Lower leg skin (tissue), 4 donors: ENCODE data around the gene SRPRB. TPM values are rescaled to one million over a fixed set of nuclear protein-coding genes. Genes with fewer than 3 reads are reported as not detected.

Experiments used
- DNase-seq, 2 donors: peaks; one replicate each; pipeline ENCODE4 v3.0.0-alpha.2; 2019; ENCODE audit warnings: low spot score in 2 of 2
- H3K4me3 ChIP-seq: fragments of 200-600 bp; sonication (generic); 2 replicates; pipeline ENCODE4 v1.5.1; 2017; ENCODE audit warnings: mild to moderate bottlenecking, low read depth; ENCODE audit not compliant: poor library complexity, severe bottlenecking
- POLR2A ChIP-seq, 2 donors: fragments of 450-650 bp; IDR thresholded peaks; one replicate each; pipeline ENCODE4 v1.6.1; 2016 to 2017; ENCODE audit warnings: antibody characterized with exemption in 2 of 2, mild to moderate bottlenecking in 1 of 2, moderate library complexity in 1 of 2
- WGBS, 2 donors: methylation state at CpG; one replicate each; pipeline ENCODE4 v1.1.5; 2018; 5-methylcytosine and 5-hydroxymethylcytosine counted together
- intact Hi-C: fragments of 100-400 bp; cut with DNase I; formaldehyde crosslinking; loops from one replicate; pipeline ENCODE4 v1.15.0; 2023; ENCODE audit warnings: low total_unique reads
- total RNA-seq, 4 donors: library from RNA; depleted of rRNA; stranded (reverse); fragments of >200 nt; gene quantifications; one replicate each; pipeline ENCODE4 v1.1.0, GENCODE V29; 2016
- TF ChIP-seq, protein P1 (sequence below), 3 donors: fragments of 450-650 bp; IDR thresholded peaks; one replicate each; pipeline ENCODE4 v1.5.1; 2016; ENCODE audit warnings: antibody characterized with exemption in 3 of 3, mild to moderate bottlenecking in 3 of 3, moderate library complexity in 2 of 3

Gene SRPRB, protein sequence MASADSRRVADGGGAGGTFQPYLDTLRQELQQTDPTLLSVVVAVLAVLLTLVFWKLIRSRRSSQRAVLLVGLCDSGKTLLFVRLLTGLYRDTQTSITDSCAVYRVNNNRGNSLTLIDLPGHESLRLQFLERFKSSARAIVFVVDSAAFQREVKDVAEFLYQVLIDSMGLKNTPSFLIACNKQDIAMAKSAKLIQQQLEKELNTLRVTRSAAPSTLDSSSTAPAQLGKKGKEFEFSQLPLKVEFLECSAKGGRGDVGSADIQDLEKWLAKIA
- 10 to 100 TPM; 20.0 to 25.6 (median 20.7) TPM for total RNA-seq

DNA sequence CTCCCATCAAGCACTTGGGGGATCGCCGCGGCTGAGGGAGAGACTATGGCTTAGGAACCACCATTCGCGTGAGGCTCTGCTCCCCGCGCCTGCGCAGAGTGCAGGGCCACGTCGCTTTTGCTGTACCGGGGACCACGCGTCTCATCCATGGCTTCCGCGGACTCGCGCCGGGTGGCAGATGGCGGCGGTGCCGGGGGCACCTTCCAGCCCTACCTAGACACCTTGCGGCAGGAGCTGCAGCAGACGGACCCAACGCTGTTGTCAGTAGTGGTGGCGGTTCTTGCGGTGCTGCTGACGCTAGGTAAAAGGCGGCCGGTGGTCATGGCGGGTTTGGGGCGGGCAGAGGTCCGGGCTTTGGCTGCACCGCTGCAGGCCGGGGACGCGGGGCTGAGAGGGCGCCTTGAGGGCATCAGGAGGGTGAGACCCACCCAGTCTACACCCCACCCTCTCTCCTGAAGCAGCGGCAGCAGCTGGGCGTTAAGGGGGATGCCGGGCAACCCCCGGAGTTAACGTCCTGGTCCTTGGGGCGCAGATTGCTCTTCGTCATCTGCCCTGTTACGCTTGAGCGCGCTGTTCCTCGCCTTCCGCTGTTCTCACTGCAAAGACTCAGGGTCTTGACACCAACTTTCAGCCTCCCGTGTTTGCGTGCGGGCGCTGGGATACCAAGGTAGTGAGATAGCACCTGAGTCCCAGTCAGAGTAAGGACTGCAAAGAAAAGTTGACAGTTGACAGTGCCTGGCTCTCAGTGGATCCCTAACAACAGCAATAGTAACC is at the start of gene SRPRB:
TSS of gene SRPRB (plus strand) at position 114 of the 774 bp plus-strand sequence. CDS start at position 148, 34 bp downstream.
- TF ChIP-seq, protein P1, sequence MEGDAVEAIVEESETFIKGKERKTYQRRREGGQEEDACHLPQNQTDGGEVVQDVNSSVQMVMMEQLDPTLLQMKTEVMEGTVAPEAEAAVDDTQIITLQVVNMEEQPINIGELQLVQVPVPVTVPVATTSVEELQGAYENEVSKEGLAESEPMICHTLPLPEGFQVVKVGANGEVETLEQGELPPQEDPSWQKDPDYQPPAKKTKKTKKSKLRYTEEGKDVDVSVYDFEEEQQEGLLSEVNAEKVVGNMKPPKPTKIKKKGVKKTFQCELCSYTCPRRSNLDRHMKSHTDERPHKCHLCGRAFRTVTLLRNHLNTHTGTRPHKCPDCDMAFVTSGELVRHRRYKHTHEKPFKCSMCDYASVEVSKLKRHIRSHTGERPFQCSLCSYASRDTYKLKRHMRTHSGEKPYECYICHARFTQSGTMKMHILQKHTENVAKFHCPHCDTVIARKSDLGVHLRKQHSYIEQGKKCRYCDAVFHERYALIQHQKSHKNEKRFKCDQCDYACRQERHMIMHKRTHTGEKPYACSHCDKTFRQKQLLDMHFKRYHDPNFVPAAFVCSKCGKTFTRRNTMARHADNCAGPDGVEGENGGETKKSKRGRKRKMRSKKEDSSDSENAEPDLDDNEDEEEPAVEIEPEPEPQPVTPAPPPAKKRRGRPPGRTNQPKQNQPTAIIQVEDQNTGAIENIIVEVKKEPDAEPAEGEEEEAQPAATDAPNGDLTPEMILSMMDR (IDR thresholded peaks at IDR 0.05), result no peak
- TF ChIP-seq POLR2A (IDR thresholded peaks at IDR 0.05), result no peak
- 0 to 1% methylated on average over 36 to 38 of the region's 53 CpGs for WGBS, 2 donors
- H3K4me3 ChIP-seq, result peak within 1 kb of the TSS; percentile 89
- intact Hi-C loops, result no loop called here
- peak; percentile 94 to 98 for DNase-seq

DNA sequence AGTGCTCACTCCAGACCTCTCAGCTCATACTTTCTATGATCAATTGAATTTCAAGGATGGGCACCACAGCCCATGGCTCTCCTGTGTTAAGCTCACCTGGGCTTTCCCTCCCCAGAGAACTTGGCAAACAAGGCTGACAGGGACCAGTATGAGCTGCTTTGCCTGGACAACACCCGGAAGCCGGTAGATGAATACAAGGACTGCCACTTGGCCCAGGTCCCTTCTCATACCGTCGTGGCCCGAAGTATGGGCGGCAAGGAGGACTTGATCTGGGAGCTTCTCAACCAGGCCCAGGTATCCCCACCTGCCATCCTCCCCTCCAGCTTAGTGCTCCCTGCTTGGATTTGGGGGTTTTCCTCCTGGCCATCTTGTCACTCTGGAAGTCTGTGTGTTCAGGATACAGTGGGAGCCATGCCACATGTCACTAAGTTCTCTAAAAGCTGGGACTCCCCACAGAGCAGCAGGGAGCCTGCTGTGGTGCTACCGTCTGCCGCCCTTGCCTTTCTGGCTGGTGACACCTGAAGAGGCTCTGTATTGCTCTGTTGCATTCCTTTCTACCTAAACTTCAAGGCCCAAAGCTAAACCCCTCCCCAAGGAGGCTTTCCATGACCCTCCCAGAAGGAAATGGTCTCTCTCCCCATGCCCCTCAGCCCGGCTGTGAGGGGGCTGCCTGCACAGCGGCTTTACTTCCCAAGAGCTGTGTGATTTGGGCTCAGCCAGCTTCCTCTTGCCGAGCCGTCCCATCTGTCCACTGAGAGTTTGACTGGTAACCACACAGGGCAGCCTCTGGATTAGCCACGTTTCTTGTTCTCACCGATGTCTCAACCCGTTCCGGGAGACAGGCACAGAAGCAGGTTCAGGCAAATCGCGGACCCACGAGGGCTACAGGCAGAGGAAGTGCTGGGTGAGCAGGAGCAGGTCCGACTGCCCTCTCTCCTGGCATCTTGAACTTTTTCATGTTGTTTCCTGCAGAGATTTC is 48.6 kb upstream of the SRPRB start:
- no peak overlapping the region for H3K4me3 ChIP-seq
- WGBS, 2 donors, result 56 to 90% methylated on average over 20 of the region's 20 CpGs
- no peak for DNase-seq
- TF ChIP-seq, protein P1 (IDR thresholded peaks at IDR 0.05), result no peak
- no peak for TF ChIP-seq POLR2A (IDR thresholded peaks at IDR 0.05)
- intact Hi-C loops, result no loop called here

DNA sequence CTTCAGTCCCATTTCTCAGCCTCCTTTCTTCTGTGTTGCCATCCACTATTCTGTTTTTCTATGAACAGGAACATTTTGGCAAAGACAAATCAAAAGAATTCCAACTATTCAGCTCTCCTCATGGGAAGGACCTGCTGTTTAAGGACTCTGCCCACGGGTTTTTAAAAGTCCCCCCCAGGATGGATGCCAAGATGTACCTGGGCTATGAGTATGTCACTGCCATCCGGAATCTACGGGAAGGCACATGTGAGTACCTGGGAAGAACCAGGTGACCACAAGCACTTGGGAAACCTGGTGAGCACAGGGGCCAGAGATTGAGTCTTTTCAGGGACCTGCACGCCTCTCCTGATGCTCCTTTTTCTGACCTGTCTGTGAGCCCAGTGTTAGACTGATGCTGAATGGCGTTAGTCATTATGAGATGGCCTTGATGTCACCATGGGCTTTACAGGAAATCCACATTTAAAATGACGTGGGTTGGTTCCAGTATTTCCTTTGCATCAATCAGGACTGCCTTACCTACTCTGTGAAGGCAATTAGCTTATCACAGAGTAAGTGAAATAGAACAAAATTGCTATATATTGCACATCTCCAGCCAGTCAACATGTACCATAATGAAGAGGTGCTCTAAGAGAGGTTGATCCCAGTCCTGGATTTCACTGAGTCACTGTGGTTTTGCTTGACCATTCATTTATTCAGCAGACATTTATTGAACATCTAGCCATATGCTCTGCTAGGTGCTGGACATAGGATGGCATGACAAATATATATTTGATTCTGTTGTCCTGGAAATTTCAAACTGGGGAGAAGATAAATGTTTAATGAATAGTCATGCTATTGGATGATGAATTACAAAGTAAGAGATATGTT is 47.7 kb upstream of the SRPRB start:
- intact Hi-C loops, result no loop called here
- TF ChIP-seq, protein P1 (IDR thresholded peaks at IDR 0.05), result no peak
- TF ChIP-seq POLR2A (IDR thresholded peaks at IDR 0.05), result no peak
- H3K4me3 ChIP-seq, result no peak overlapping the region
- no peak for DNase-seq
- WGBS, 2 donors, result 71 to 86% methylated on average over 6 of the region's 6 CpGs

DNA sequence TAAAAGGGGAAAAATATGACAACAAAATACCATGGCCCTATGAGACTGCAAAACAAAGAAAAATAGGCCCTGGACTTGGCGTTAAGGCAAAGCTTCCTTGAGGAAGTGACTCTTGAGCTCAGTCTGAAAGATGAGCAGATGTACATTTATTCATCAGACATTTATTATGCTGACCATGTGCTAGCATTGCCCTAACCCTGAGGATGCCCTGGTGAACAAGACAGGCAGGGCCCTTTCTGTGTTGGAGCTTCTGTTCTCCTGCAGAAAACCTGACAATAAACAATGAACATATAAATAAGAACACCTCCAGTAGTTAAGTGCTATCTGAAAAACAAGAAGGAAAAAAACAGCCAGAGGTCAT is 47.1 kb upstream of the SRPRB start:
- intact Hi-C loops, result no loop called here
- DNase-seq, result no peak
- H3K4me3 ChIP-seq, result no peak overlapping the region
- TF ChIP-seq, protein P1 (IDR thresholded peaks at IDR 0.05), result no peak
- TF ChIP-seq POLR2A (IDR thresholded peaks at IDR 0.05), result no peak
- WGBS, 2 donors, result 71 to 94% methylated on average over 1 of the region's 1 CpG
